Measurements from ENCODE around the gene SPATA31E1.

Gene SPATA31E1

GRCh38 chr9:87868635-87869034, 14.0 kb upstream of the SPATA31E1 start:
- DNase-seq (ENCODE audit: low read depth), result no peak
- no peak overlapping the region for H3K4me3 ChIP-seq (ENCODE audit: low read depth, low read length)
- TF ChIP-seq CTCF (IDR thresholded peaks at IDR 0.05; ENCODE audit: insufficient read depth, low read depth, low read length, missing control alignments), result no peak

- no peak overlapping the region for H3K4me3 ChIP-seq (ENCODE audit: low read depth, low read length)
- TF ChIP-seq CTCF (IDR thresholded peaks at IDR 0.05; ENCODE audit: insufficient read depth, low read depth, low read length, missing control alignments), result no peak
- no peak for DNase-seq (ENCODE audit: low read depth)
These were observed 13.6 kb upstream of the SPATA31E1 start for GRCh38 chr9:87869082-87869481.

DNA sequence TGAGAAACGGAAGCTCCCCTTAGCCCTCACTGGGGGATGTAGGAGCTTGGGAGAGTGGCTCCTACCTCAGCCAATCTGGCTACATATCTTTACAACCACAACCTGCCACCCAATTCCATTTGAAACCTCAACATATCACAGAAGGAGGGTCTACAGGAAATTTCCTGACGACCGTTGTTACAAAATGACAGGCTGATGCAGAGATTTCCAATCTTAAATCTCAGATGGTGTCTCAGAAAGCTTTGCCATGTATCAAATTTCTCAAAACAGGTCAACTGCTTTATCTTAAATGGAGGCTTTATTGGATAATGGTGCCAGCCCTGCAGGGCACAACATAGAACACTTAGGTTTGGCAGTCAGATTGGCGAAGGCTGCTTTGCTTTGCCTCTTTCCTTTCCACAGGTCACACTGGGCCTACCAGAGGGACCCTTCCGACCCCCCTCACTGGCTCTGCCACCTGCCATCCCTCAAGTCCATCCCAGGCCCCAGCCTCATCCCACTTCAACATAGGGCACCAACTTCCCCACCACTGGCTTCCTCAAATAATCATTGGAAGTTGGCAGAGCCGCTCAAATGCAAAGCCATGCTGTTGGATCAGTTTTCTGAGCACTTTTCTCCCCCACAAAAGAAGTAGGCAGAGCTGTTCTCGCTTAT, 11.1 kb upstream of the SPATA31E1 start:
- no peak for TF ChIP-seq CTCF (IDR thresholded peaks at IDR 0.05; ENCODE audit: insufficient read depth, low read depth, low read length, missing control alignments)
- H3K4me3 ChIP-seq (ENCODE audit: low read depth, low read length), result no peak overlapping the region
- no peak for DNase-seq (ENCODE audit: low read depth)

DNA sequence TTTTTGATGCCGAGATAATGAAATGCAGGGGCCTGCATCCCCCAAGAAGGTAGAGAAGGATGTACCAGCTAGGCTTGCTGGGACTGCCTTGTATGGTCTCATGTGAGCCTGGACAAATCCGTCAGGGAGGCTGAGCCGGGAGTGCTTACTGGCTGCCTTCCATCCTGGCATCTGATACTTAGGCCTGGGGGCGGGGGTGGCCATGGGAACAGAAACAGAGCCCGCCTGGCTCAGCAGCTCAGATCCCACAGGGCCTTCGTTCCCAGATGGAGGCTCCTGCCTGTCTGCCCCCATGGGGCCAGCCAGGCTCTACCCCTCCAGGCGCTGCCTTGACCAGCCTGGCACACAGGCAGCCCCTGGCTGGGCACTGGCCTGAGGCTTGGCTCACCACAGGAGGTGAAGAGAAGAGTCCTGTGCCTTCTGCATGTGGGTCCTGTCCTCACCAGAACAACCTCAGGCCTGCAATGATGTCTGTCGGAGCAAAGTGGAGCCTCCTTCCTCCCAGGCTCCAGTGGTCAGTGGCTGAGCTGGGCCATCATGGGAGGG, 10.5 kb upstream of the SPATA31E1 start:
- TF ChIP-seq CTCF (IDR thresholded peaks at IDR 0.05; ENCODE audit: insufficient read depth, low read depth, low read length, missing control alignments), result no peak
- DNase-seq (ENCODE audit: low read depth), result no peak
- H3K4me3 ChIP-seq (ENCODE audit: low read depth, low read length), result no peak overlapping the region

- TF ChIP-seq CTCF (IDR thresholded peaks at IDR 0.05; ENCODE audit: insufficient read depth, low read depth, low read length, missing control alignments), result no peak
- H3K4me3 ChIP-seq (ENCODE audit: low read depth, low read length), result no peak overlapping the region
- DNase-seq (ENCODE audit: low read depth), result no peak
These were observed 8.9 kb upstream of the SPATA31E1 start for GRCh38 chr9:87873607-87874303.

DNA sequence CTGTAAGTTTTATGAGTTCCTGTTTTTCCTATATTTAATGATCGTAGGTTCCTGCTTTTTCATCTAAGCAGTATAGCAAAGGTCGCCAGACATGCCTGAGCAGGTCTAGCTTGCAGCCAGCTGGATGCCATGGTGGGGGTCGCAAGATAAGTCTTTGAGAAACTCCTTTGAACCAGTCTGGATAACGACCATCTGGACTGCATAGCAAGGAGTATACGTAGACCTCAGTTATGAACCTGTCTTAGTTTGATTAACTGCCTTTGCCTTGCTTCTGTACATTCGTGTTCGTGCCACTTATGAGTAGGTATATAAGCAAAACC, 8.4 kb upstream of the SPATA31E1 start:
- no peak for TF ChIP-seq CTCF (IDR thresholded peaks at IDR 0.05; ENCODE audit: insufficient read depth, low read depth, low read length, missing control alignments)
- no peak overlapping the region for H3K4me3 ChIP-seq (ENCODE audit: low read depth, low read length)
- no peak for DNase-seq (ENCODE audit: low read depth)

Data from GM12865 (cell line).